IMR-90 (cell line): ENCODE measurements around the gene QPRT. TPM values are rescaled to one million over a fixed set of nuclear protein-coding genes. Genes with fewer than 3 reads are reported as not detected.

Experiments used
- ATAC-seq: fragments of 200-7000 bp; cut with Tn5 transposase; 2 replicates; pipeline ENCODE4 v1.9.1; 2020; ENCODE audit warnings: low read depth, mild to moderate bottlenecking, moderate library complexity
- BruUV-seq: library from RNA; stranded (reverse); fragments of 400-500 nt; replicated peaks from 2 replicates; lab custom pipeline; 2021; lab: Mats Ljungman, UMichigan
- CTCF ChIA-PET: fragments of 300-600 bp; formaldehyde crosslinking; extraction: SDS; loops from one replicate; lab custom pipeline; 2021; ENCODE audit warnings: antibody characterized with exemption; lab: Yijun Ruan, JAX
- POLR2A ChIA-PET: fragments of 300-600 bp; sonication (Branson Sonifier 250); formaldehyde crosslinking; loops from one replicate; lab custom pipeline; 2022; ENCODE audit warnings: antibody characterized with exemption; ENCODE audit not compliant: unreplicated experiment; lab: Charles Lee
- DNase-seq: peaks from one replicate; pipeline ENCODE4 v3.0.0; 2013
- H2AFZ ChIP-seq: replicated peaks from 2 replicates; pipeline ENCODE3; 2013; ENCODE audit warnings: low read length, mild to moderate bottlenecking; ENCODE audit not compliant: poor library complexity
- H2AK5ac ChIP-seq: 2 replicates; pipeline ENCODE4 v1.6.1; 2013; ENCODE audit warnings: low read depth, low read length, inconsistent platforms
- H2AK9ac ChIP-seq: replicated peaks from 2 replicates; pipeline ENCODE3; 2013; ENCODE audit warnings: mild to moderate bottlenecking, low read depth, low read length, moderate library complexity; ENCODE audit not compliant: poor library complexity
- H2BK120ac ChIP-seq: 2 replicates; pipeline ENCODE4 v1.6.1; 2013; ENCODE audit warnings: low read depth, low read length, inconsistent platforms
- H2BK15ac ChIP-seq: 3 replicates; pipeline ENCODE4 v1.6.1; 2013; ENCODE audit warnings: low read depth, low read length, inconsistent platforms
- H2BK20ac ChIP-seq: 2 replicates; pipeline ENCODE4 v1.6.1; 2013; ENCODE audit warnings: low read depth, mild to moderate bottlenecking, inconsistent platforms, low read length, moderate library complexity
- H2BK5ac ChIP-seq: 2 replicates; pipeline ENCODE4 v1.6.1; 2013; ENCODE audit warnings: mild to moderate bottlenecking, low read depth, low read length, inconsistent platforms; ENCODE audit not compliant: poor library complexity, severe bottlenecking
- H3K14ac ChIP-seq: replicated peaks from 2 replicates; pipeline ENCODE4 v1.6.1; 2013; ENCODE audit warnings: low read depth, low read length, inconsistent platforms
- H3K18ac ChIP-seq: 2 replicates; pipeline ENCODE4 v1.6.1; 2013; ENCODE audit warnings: low read depth, low read length, control low read depth
- H3K23ac ChIP-seq: 2 replicates; pipeline ENCODE4 v1.6.1; 2013; ENCODE audit warnings: low read depth, low read length, inconsistent platforms
- H3K27ac ChIP-seq: 2 replicates; pipeline ENCODE4 v1.5.1; 2013; ENCODE audit warnings: mild to moderate bottlenecking, control low read depth, low read length; ENCODE audit not compliant: insufficient read depth
- H3K27me3 ChIP-seq: 2 replicates; pipeline ENCODE4 v1.6.1; 2013; ENCODE audit warnings: low read length; ENCODE audit not compliant: control insufficient read depth, insufficient read depth
- H3K36me3 ChIP-seq: 2 replicates; pipeline ENCODE4 v1.6.1; 2013; ENCODE audit warnings: low read length, mixed read lengths; ENCODE audit not compliant: control insufficient read depth, insufficient read depth
- H3K4ac ChIP-seq: 2 replicates; pipeline ENCODE4 v1.6.1; 2013; ENCODE audit warnings: low read depth, low read length, inconsistent platforms
- H3K4me1 ChIP-seq: 2 replicates; pipeline ENCODE4 v1.6.1; 2013; ENCODE audit warnings: low read length, mixed read lengths; ENCODE audit not compliant: control insufficient read depth, insufficient read depth
- H3K4me2 ChIP-seq: 2 replicates; pipeline ENCODE4 v1.6.1; 2013; ENCODE audit warnings: low read depth, mild to moderate bottlenecking, control low read depth, low read length, moderate library complexity
- H3K4me3 ChIP-seq: 2 replicates; pipeline ENCODE4 v1.5.1; 2013; ENCODE audit warnings: low read depth, mild to moderate bottlenecking, control low read depth, low read length, moderate library complexity; ENCODE audit not compliant: insufficient read depth
- H3K56ac ChIP-seq: 2 replicates; pipeline ENCODE4 v1.6.1; 2013; ENCODE audit warnings: low read length, inconsistent platforms; ENCODE audit not compliant: insufficient read depth; ENCODE audit errors: extremely low read depth
- H3K79me1 ChIP-seq, 2 experiments: 2 replicates each; pipeline ENCODE4 v1.6.1; 2013; ENCODE audit warnings: low read length in 2 of 2, inconsistent platforms in 1 of 2, low read depth in 1 of 2
- H3K9ac ChIP-seq: 2 replicates; pipeline ENCODE4 v1.6.1; 2013; ENCODE audit warnings: low read depth, low read length, control low read depth
- H3K9me1 ChIP-seq: 2 replicates; pipeline ENCODE4 v1.6.1; 2013; ENCODE audit warnings: low read length, inconsistent platforms; ENCODE audit not compliant: insufficient read depth
- H3K9me3 ChIP-seq: 2 replicates; pipeline ENCODE4 v1.6.1; 2013; ENCODE audit warnings: low read length; ENCODE audit not compliant: control insufficient read depth, insufficient read depth
- H4K20me1 ChIP-seq: 2 replicates; pipeline ENCODE4 v1.6.1; 2013; ENCODE audit warnings: low read length, inconsistent platforms; ENCODE audit not compliant: insufficient read depth
- H4K5ac ChIP-seq: 2 replicates; pipeline ENCODE4 v1.6.1; 2013; ENCODE audit warnings: mild to moderate bottlenecking, low read depth, low read length, control low read depth
- H4K8ac ChIP-seq, 2 experiments: 2 replicates each; pipeline ENCODE4 v1.6.1; 2013; ENCODE audit warnings: low read depth in 2 of 2, low read length in 2 of 2, control low read depth in 1 of 2, inconsistent platforms in 1 of 2
- H4K91ac ChIP-seq: 2 replicates; pipeline ENCODE4 v1.6.1; 2013; ENCODE audit warnings: low read depth, low read length, inconsistent platforms; ENCODE audit not compliant: insufficient read depth
- CHD1 ChIP-seq: IDR thresholded peaks from 2 replicates; pipeline ENCODE4 v1.6.1; 2012; ENCODE audit warnings: low read depth, low read length, improper control_type of control experiment
- MXI1 ChIP-seq: IDR thresholded peaks from 2 replicates; pipeline ENCODE4 v1.6.1; 2012; ENCODE audit warnings: low read depth, mild to moderate bottlenecking, low read length, moderate library complexity, borderline replicate concordance
- WGBS, 2 experiments: methylation state at CpG; one replicate each; pipeline versions ENCODE4 v1.1.5 to v1.1.7; 2013; ENCODE audit warnings: missing lambda C conversion rate in 2 of 2; ENCODE audit not compliant: insufficient read length in 1 of 2; ENCODE audit errors: extremely low coverage in 2 of 2; 5-methylcytosine and 5-hydroxymethylcytosine counted together
- dilution Hi-C: fragments of 300-500 bp; cut with HindIII; formaldehyde crosslinking; loops from one replicate; pipeline ENCODE4 v1.14.3; 2018; ENCODE audit warnings: low sequenced_read_pairs; ENCODE audit not compliant: unreplicated experiment
- in situ Hi-C: fragments of 300-500 bp; cut with MboI; formaldehyde crosslinking; loops from 3 replicates; pipeline ENCODE4 v1.14.3; 2019; ENCODE audit warnings: low sequenced_read_pairs, inconsistent platforms, mixed read lengths
- intact Hi-C: fragments of 100-400 bp; cut with micrococcal nuclease; formaldehyde crosslinking; loops from 2 replicates; pipeline ENCODE4 v1.10.0; 2022
- polyA plus RNA-seq, 3 experiments: library from polyadenylated mRNA; depleted of rRNA; stranded (reverse); fragments of >200 nt; gene quantifications; 2 replicates each; pipeline ENCODE4 v1.2.3, GENCODE V29; 2012; ENCODE audit warnings: low replicate concordance in 1 of 3
- total RNA-seq: library from RNA; depleted of rRNA; stranded (reverse); fragments of >200 nt; gene quantifications from 2 replicates; pipeline ENCODE4 v1.2.3, GENCODE V29; 2012

Gene QPRT
- total and polyA plus RNA-seq, 2 of the 4 experiments (the other 2 are of a cell fraction) = 3.4 to 6.3 TPM

DNA sequence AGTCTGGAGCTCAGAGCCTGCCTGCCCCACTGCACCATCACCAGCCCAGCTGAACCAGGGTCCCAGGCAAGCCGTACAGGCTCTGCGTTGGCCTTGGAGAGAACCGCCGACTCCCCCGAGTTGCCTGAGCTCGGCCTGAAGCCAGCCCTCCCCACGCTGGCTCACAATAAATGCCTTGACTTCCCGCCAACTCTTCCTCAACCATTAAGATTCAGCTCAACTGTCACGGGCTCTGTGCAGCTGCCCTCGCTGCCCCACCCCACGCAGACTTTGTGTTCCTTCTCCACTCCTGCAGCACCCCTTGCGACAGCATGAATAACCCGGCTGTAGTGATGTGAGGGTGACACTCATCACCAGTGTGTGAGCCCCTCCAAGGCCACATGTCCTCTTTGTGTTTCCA, 4.8 kb upstream of the QPRT start:
- H3K36me3 ChIP-seq = no peaks in the 10 kb centered on the region
- H3K4me1 ChIP-seq = peaks cover 9% of the 10 kb centered on the region; the same call in 1 of the 2 replicates
- H3K23ac ChIP-seq = no peak overlapping the region
- in situ Hi-C loops (no loop called here), dilution Hi-C loops (no loop called here), intact Hi-C loops (no loop called here)
- DNase-seq = peak; percentile 40
- H2AK9ac ChIP-seq = no peak overlapping the region
- peak; percentile 16; the same call in 1 of the 2 replicates for ATAC-seq
- CTCF ChIA-PET = interaction anchor here (0.6 kb wide), 1 partner anchor 84 kb away, joined by 3 read pairs; no protein-coding TSS in a partner anchor
- H3K27me3 ChIP-seq = no peaks in the 10 kb centered on the region; the same call in 1 of the 2 replicates
- no peaks in the 10 kb centered on the region for H3K79me1 ChIP-seq
- H2BK20ac ChIP-seq = no peak overlapping the region
- BruUV-seq = no TSS peak
- no peak overlapping the region for H2BK5ac ChIP-seq
- H3K9me3 ChIP-seq = no peaks in the 10 kb centered on the region
- no peak overlapping the region for H3K4ac ChIP-seq
- H4K91ac ChIP-seq = no peak overlapping the region
- 12% methylated on average over 5 of the region's 13 CpGs; no CpG with 5 or more reads in 1 of the 2 experiments for WGBS, 2 experiments
- H3K9ac ChIP-seq = no peak overlapping the region
- H4K8ac ChIP-seq = no peak overlapping the region
- H3K18ac ChIP-seq = no peak overlapping the region
- no peak overlapping the region for H3K27ac ChIP-seq
- H3K4me2 ChIP-seq = no peak overlapping the region
- no peak overlapping the region for H2BK15ac ChIP-seq
- POLR2A ChIA-PET = no interaction called here
- peak overlapping the region; percentile 73 for H2AFZ ChIP-seq
- H2BK120ac ChIP-seq = no peak overlapping the region
- no peak overlapping the region for H3K14ac ChIP-seq
- no peak for TF ChIP-seq CHD1
- 0 out of 2 replicates have a peak, but pooled peaks have one; percentile 23 for TF ChIP-seq MXI1
- H3K56ac ChIP-seq = no peak overlapping the region
- H2AK5ac ChIP-seq = no peak overlapping the region
- no peak overlapping the region for H4K5ac ChIP-seq
- no peak overlapping the region for H3K4me3 ChIP-seq
- no peaks in the 10 kb centered on the region for H4K20me1 ChIP-seq
- peaks cover 2% of the 10 kb centered on the region; the same call in 1 of the 2 replicates for H3K9me1 ChIP-seq
